Measurements from ENCODE around the gene F7.

Gene F7

GRCh38 chr13:113080361-113080831, 25.2 kb upstream of the F7 start:
- Histone ChIP-seq H3K27me3 (replicated peaks; ENCODE audit: control insufficient read depth, insufficient read depth, low read length, poor library complexity, severe bottlenecking) (no peaks in the 10 kb centered on the region), H3K4me1 (ENCODE audit: control insufficient read depth, insufficient read depth, low read length, poor library complexity, severe bottlenecking) (no peaks in the 10 kb centered on the region), H3K27ac (ENCODE audit: insufficient read depth, low read length, poor library complexity, severe bottlenecking) (no peak overlapping the region), H3K36me3 (ENCODE audit: control insufficient read depth, insufficient read depth, low read length) (no peaks in the 10 kb centered on the region), H3K4me3 (ENCODE audit: insufficient read depth, low read depth, low read length, poor library complexity, severe bottlenecking) (no peak overlapping the region), H3K9me3 (ENCODE audit: control insufficient read depth, low read length) (no peaks in the 10 kb centered on the region)
- no peak for DNase-seq

- no peaks in the 10 kb centered on the region for H3K27me3 ChIP-seq (replicated peaks; ENCODE audit: control insufficient read depth, insufficient read depth, low read length, poor library complexity, severe bottlenecking)
- H3K4me1 ChIP-seq (ENCODE audit: control insufficient read depth, insufficient read depth, low read length, poor library complexity, severe bottlenecking): no peaks in the 10 kb centered on the region
- H3K36me3 ChIP-seq (ENCODE audit: control insufficient read depth, insufficient read depth, low read length): no peaks in the 10 kb centered on the region
- no peak overlapping the region for H3K4me3 ChIP-seq (ENCODE audit: insufficient read depth, low read depth, low read length, poor library complexity, severe bottlenecking)
- no peak for DNase-seq
- no peak overlapping the region for H3K27ac ChIP-seq (ENCODE audit: insufficient read depth, low read length, poor library complexity, severe bottlenecking)
- H3K9me3 ChIP-seq (ENCODE audit: control insufficient read depth, low read length): no peaks in the 10 kb centered on the region
Observed at GRCh38 chr13:113080901-113081521, 24.6 kb upstream of the F7 start.

GRCh38 chr13:113082198-113083021, 23.2 kb upstream of the F7 start:
- H3K27me3 ChIP-seq (replicated peaks; ENCODE audit: control insufficient read depth, insufficient read depth, low read length, poor library complexity, severe bottlenecking): no peaks in the 10 kb centered on the region
- no peak for DNase-seq
- no peak overlapping the region for H3K27ac ChIP-seq (ENCODE audit: insufficient read depth, low read length, poor library complexity, severe bottlenecking)
- no peaks in the 10 kb centered on the region for H3K4me1 ChIP-seq (ENCODE audit: control insufficient read depth, insufficient read depth, low read length, poor library complexity, severe bottlenecking)
- no peaks in the 10 kb centered on the region for H3K9me3 ChIP-seq (ENCODE audit: control insufficient read depth, low read length)
- H3K4me3 ChIP-seq (ENCODE audit: insufficient read depth, low read depth, low read length, poor library complexity, severe bottlenecking): no peak overlapping the region
- no peaks in the 10 kb centered on the region for H3K36me3 ChIP-seq (ENCODE audit: control insufficient read depth, insufficient read depth, low read length)

GRCh38 chr13:113083022-113083373, 22.6 kb upstream of the F7 start:
- Histone ChIP-seq H3K27me3 (replicated peaks; ENCODE audit: control insufficient read depth, insufficient read depth, low read length, poor library complexity, severe bottlenecking) (no peaks in the 10 kb centered on the region), H3K36me3 (ENCODE audit: control insufficient read depth, insufficient read depth, low read length) (no peaks in the 10 kb centered on the region), H3K4me1 (ENCODE audit: control insufficient read depth, insufficient read depth, low read length, poor library complexity, severe bottlenecking) (no peaks in the 10 kb centered on the region), H3K27ac (ENCODE audit: insufficient read depth, low read length, poor library complexity, severe bottlenecking) (no peak overlapping the region), H3K9me3 (ENCODE audit: control insufficient read depth, low read length) (no peaks in the 10 kb centered on the region), H3K4me3 (ENCODE audit: insufficient read depth, low read depth, low read length, poor library complexity, severe bottlenecking) (no peak overlapping the region)
- no peak for DNase-seq

- Histone ChIP-seq H3K4me1 (ENCODE audit: control insufficient read depth, insufficient read depth, low read length, poor library complexity, severe bottlenecking) (no peaks in the 10 kb centered on the region), H3K27ac (ENCODE audit: insufficient read depth, low read length, poor library complexity, severe bottlenecking) (no peak overlapping the region), H3K36me3 (ENCODE audit: control insufficient read depth, insufficient read depth, low read length) (no peaks in the 10 kb centered on the region), H3K27me3 (replicated peaks; ENCODE audit: control insufficient read depth, insufficient read depth, low read length, poor library complexity, severe bottlenecking) (no peaks in the 10 kb centered on the region), H3K9me3 (ENCODE audit: control insufficient read depth, low read length) (no peaks in the 10 kb centered on the region), H3K4me3 (ENCODE audit: insufficient read depth, low read depth, low read length, poor library complexity, severe bottlenecking) (no peak overlapping the region)
- no peak for DNase-seq
Observed at GRCh38 chr13:113083402-113084061, 22.1 kb upstream of the F7 start.

- no peaks in the 10 kb centered on the region for H3K36me3 ChIP-seq (ENCODE audit: control insufficient read depth, insufficient read depth, low read length)
- H3K27ac ChIP-seq (ENCODE audit: insufficient read depth, low read length, poor library complexity, severe bottlenecking): no peak overlapping the region
- no peak overlapping the region for H3K4me3 ChIP-seq (ENCODE audit: insufficient read depth, low read depth, low read length, poor library complexity, severe bottlenecking)
- H3K9me3 ChIP-seq (ENCODE audit: control insufficient read depth, low read length): no peaks in the 10 kb centered on the region
- no peaks in the 10 kb centered on the region for H3K27me3 ChIP-seq (replicated peaks; ENCODE audit: control insufficient read depth, insufficient read depth, low read length, poor library complexity, severe bottlenecking)
- no peak for DNase-seq
- no peaks in the 10 kb centered on the region for H3K4me1 ChIP-seq (ENCODE audit: control insufficient read depth, insufficient read depth, low read length, poor library complexity, severe bottlenecking)
Observed at GRCh38 chr13:113084094-113084942, 21.3 kb upstream of the F7 start.

GRCh38 chr13:113084943-113085540, 20.5 kb upstream of the F7 start:
- H3K4me1 ChIP-seq (ENCODE audit: control insufficient read depth, insufficient read depth, low read length, poor library complexity, severe bottlenecking): no peaks in the 10 kb centered on the region
- H3K9me3 ChIP-seq (ENCODE audit: control insufficient read depth, low read length): no peaks in the 10 kb centered on the region
- no peak for DNase-seq
- H3K36me3 ChIP-seq (ENCODE audit: control insufficient read depth, insufficient read depth, low read length): peaks cover 3% of the 10 kb centered on the region
- H3K27ac ChIP-seq (ENCODE audit: insufficient read depth, low read length, poor library complexity, severe bottlenecking): no peak overlapping the region
- H3K4me3 ChIP-seq (ENCODE audit: insufficient read depth, low read depth, low read length, poor library complexity, severe bottlenecking): no peak overlapping the region
- no peaks in the 10 kb centered on the region for H3K27me3 ChIP-seq (replicated peaks; ENCODE audit: control insufficient read depth, insufficient read depth, low read length, poor library complexity, severe bottlenecking)

- peaks cover 3% of the 10 kb centered on the region for H3K36me3 ChIP-seq (ENCODE audit: control insufficient read depth, insufficient read depth, low read length)
- no peak for DNase-seq
- no peak overlapping the region for H3K27ac ChIP-seq (ENCODE audit: insufficient read depth, low read length, poor library complexity, severe bottlenecking)
- H3K27me3 ChIP-seq (replicated peaks; ENCODE audit: control insufficient read depth, insufficient read depth, low read length, poor library complexity, severe bottlenecking): no peaks in the 10 kb centered on the region
- H3K4me1 ChIP-seq (ENCODE audit: control insufficient read depth, insufficient read depth, low read length, poor library complexity, severe bottlenecking): no peaks in the 10 kb centered on the region
- no peak overlapping the region for H3K4me3 ChIP-seq (ENCODE audit: insufficient read depth, low read depth, low read length, poor library complexity, severe bottlenecking)
- H3K9me3 ChIP-seq (ENCODE audit: control insufficient read depth, low read length): no peaks in the 10 kb centered on the region
Observed at GRCh38 chr13:113086031-113086750, 19.4 kb upstream of the F7 start.
